ENCODE measurements around the gene FANCC.

The FANCC gene

GRCh38 chr9:95055851-95056551 lies 261.5 kb downstream of the FANCC start:
- no peak for DNase-seq

- DNase-seq, result no peak
These were observed 262.1 kb downstream of the FANCC start for GRCh38 chr9:95055334-95055850.

DNA sequence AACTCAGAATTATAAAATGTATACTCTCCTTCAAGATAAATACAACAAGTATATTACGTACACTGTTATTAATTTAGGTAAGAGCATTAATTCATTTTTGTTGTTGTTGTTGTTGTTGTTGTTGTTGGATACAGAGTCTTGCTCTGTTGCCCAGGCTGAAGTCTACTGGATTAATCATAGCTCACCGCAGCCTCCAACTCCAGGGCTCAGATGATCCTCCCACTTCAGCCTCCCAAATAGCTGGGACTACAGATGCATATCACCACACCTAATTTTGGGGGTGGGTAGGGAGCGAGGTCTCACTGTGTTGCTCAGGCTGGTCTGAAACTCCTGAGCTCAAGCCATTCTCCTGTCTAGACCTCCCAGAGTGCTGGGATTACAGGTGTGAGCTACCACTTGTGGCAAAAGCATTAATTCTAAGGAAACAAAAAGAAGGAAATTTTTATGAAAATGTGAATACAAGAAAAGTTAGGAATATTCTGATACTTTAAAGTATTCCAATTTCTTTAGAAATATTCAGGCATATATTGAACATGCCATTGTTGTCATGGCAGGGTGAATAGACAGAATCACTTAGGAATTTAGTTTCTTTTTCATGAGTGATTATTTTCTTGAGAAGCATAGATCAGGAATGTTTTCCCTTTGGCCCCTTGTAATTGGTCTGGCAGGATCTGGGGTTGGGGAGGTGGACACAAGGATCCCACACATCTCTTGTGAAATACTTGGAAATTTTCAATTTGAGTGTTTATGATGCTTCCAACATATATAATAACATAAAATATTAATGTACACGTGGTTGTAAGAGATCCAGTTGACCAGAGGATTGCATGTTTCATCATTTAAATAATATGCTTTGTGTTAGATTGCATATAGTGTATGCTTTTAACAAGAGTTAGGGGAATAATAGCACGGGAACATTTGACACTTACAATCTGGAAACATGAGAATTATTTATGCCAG lies 263.6 kb downstream of the FANCC start:
- no peak for DNase-seq

DNA sequence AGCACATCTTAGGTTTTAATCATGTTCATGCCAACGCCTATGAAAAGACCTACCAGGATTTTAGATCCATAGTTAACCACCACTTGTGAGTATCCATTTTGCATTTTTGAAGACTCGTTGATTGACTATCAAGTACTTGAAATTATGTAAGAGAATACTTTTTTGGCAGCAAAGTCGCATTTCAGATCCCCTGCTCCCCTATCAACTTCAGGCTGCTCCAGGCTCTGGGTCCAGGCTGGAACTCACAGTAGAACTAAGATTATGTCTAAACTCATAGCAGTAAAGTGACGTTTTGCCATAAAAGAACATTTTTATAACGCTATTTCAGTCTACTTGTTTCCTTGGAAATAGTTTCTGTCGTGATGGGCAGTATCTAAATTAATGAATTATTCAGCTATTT lies 267.7 kb downstream of the FANCC start:
- no peak for DNase-seq

Data from stimulated activated CD4-positive, alpha-beta T cell treated with anti-CD3 and anti-CD28 coated beads, Interleukin-4, amount 100 ng/mL, for 24 hours (primary cell).